ENCODE measurements around the gene EFS. TPM values are rescaled to one million over a fixed set of nuclear protein-coding genes. Genes with fewer than 3 reads are reported as not detected.

Gene EFS
- total RNA-seq, 3 donors from 2014 or later = 0.08 TPM; not detected in 1

- ATAC-seq = no peak
- H3K4me1 Mint-ChIP-seq (ENCODE audit: low read depth) = peaks cover 29% of the 10 kb centered on the region
- DNase-seq = no peak
- H3K27me3 Mint-ChIP-seq (ENCODE audit: low read depth) = no peaks in the 10 kb centered on the region
- H3K9me3 Mint-ChIP-seq = no peaks in the 10 kb centered on the region
- peaks cover 27% of the 10 kb centered on the region for H3K36me3 Mint-ChIP-seq (ENCODE audit: insufficient read depth)
- H3K4me3 Mint-ChIP-seq = no peak overlapping the region
Measured at GRCh38 chr14:23324455-23324846, 40.5 kb downstream of the EFS start.

GRCh38 chr14:23323838-23324454 lies 41.0 kb downstream of the EFS start:
- H3K9me3 Mint-ChIP-seq = no peaks in the 10 kb centered on the region
- H3K4me1 Mint-ChIP-seq (ENCODE audit: low read depth) = peaks cover 29% of the 10 kb centered on the region
- no peaks in the 10 kb centered on the region for H3K27me3 Mint-ChIP-seq (ENCODE audit: low read depth)
- no peak overlapping the region for H3K4me3 Mint-ChIP-seq
- H3K36me3 Mint-ChIP-seq (ENCODE audit: insufficient read depth) = peaks cover 27% of the 10 kb centered on the region
- DNase-seq = no peak
- ATAC-seq = no peak

GRCh38 chr14:23322568-23323517 lies 42.1 kb downstream of the EFS start:
- no peaks in the 10 kb centered on the region for H3K9me3 Mint-ChIP-seq
- no peak for ATAC-seq
- peaks cover 29% of the 10 kb centered on the region for H3K4me1 Mint-ChIP-seq (ENCODE audit: low read depth)
- no peaks in the 10 kb centered on the region for H3K27me3 Mint-ChIP-seq (ENCODE audit: low read depth)
- DNase-seq = no peak
- peaks cover 27% of the 10 kb centered on the region for H3K36me3 Mint-ChIP-seq (ENCODE audit: insufficient read depth)
- H3K4me3 Mint-ChIP-seq = peak overlapping the region; percentile 95

- DNase-seq (peak; percentile 42), ATAC-seq (peak; percentile 18 to 19)
- Mint-ChIP-seq H3K27me3 (ENCODE audit: low read depth) (peaks cover 2% of the 10 kb centered on the region), H3K4me3 (peak overlapping the region; percentile 95), H3K9me3 (no peaks in the 10 kb centered on the region), H3K4me1 (ENCODE audit: low read depth) (peaks cover 29% of the 10 kb centered on the region), H3K36me3 (ENCODE audit: insufficient read depth) (peaks cover 27% of the 10 kb centered on the region)
Measured at GRCh38 chr14:23321572-23322547, 43.1 kb downstream of the EFS start.

- Mint-ChIP-seq H3K9me3 (no peaks in the 10 kb centered on the region), H3K4me3 (peak within 1 kb of the TSS; percentile 95), H3K36me3 (ENCODE audit: insufficient read depth) (peaks cover 24% of the 10 kb centered on the region), H3K27me3 (ENCODE audit: low read depth) (peaks cover 2% of the 10 kb centered on the region), H3K4me1 (ENCODE audit: low read depth) (peaks cover 29% of the 10 kb centered on the region)
- peak; percentile 95 for DNase-seq
- peak; percentile 87 to 90 for ATAC-seq
Measured at GRCh38 chr14:23320584-23321571, 44.1 kb downstream of the EFS start, which contains the start of gene PABPN1. TSS of gene PABPN1 (plus strand) at chr14:23321457. CDS start at chr14:23321470, 13 bp downstream.

GRCh38 chr14:23319746-23320583 lies 45.0 kb downstream of the EFS start:
- H3K36me3 Mint-ChIP-seq (ENCODE audit: insufficient read depth) = peaks cover 20% of the 10 kb centered on the region
- peaks cover 2% of the 10 kb centered on the region for H3K27me3 Mint-ChIP-seq (ENCODE audit: low read depth)
- DNase-seq = no peak
- peak overlapping the region; percentile 85 for H3K4me3 Mint-ChIP-seq
- H3K9me3 Mint-ChIP-seq = no peaks in the 10 kb centered on the region
- no peak for ATAC-seq
- peaks cover 29% of the 10 kb centered on the region for H3K4me1 Mint-ChIP-seq (ENCODE audit: low read depth)

GRCh38 chr14:23316300-23316699 lies 48.7 kb downstream of the EFS start:
- H3K36me3 Mint-ChIP-seq (ENCODE audit: insufficient read depth) = no peaks in the 10 kb centered on the region
- no peaks in the 10 kb centered on the region for H3K9me3 Mint-ChIP-seq
- peaks cover 14% of the 10 kb centered on the region for H3K4me1 Mint-ChIP-seq (ENCODE audit: low read depth)
- ATAC-seq = no peak
- DNase-seq = no peak
- no peak overlapping the region for H3K4me3 Mint-ChIP-seq
- peaks cover 5% of the 10 kb centered on the region for H3K27me3 Mint-ChIP-seq (ENCODE audit: low read depth)

GRCh38 chr14:23310546-23310945 lies 54.4 kb downstream of the EFS start:
- no peak overlapping the region for H3K4me3 Mint-ChIP-seq
- DNase-seq (no peak), ATAC-seq (no peak)
- H3K36me3 Mint-ChIP-seq (ENCODE audit: insufficient read depth) = no peaks in the 10 kb centered on the region
- no peaks in the 10 kb centered on the region for H3K9me3 Mint-ChIP-seq
- H3K27me3 Mint-ChIP-seq (ENCODE audit: low read depth) = peaks cover 34% of the 10 kb centered on the region
- H3K4me1 Mint-ChIP-seq (ENCODE audit: low read depth) = no peaks in the 10 kb centered on the region

GRCh38 chr14:23308721-23309445 lies 56.1 kb downstream of the EFS start:
- Mint-ChIP-seq H3K9me3 (no peaks in the 10 kb centered on the region), H3K4me3 (no peak overlapping the region), H3K27me3 (ENCODE audit: low read depth) (peaks cover 39% of the 10 kb centered on the region), H3K4me1 (ENCODE audit: low read depth) (no peaks in the 10 kb centered on the region), H3K36me3 (ENCODE audit: insufficient read depth) (no peaks in the 10 kb centered on the region)
- DNase-seq = no peak
- no peak for ATAC-seq

GRCh38 chr14:23307687-23308644 lies 57.0 kb downstream of the EFS start:
- Mint-ChIP-seq H3K9me3 (no peaks in the 10 kb centered on the region), H3K4me3 (no peak overlapping the region), H3K27me3 (ENCODE audit: low read depth) (peaks cover 39% of the 10 kb centered on the region), H3K4me1 (ENCODE audit: low read depth) (peaks cover 3% of the 10 kb centered on the region), H3K36me3 (ENCODE audit: insufficient read depth) (no peaks in the 10 kb centered on the region)
- no peak for DNase-seq
- ATAC-seq = peak in 1 of 2 donors; percentile 48

GRCh38 chr14:23307146-23307530 lies 57.8 kb downstream of the EFS start:
- DNase-seq (no peak), ATAC-seq (no peak)
- Mint-ChIP-seq H3K4me1 (ENCODE audit: low read depth) (peaks cover 5% of the 10 kb centered on the region), H3K27me3 (ENCODE audit: low read depth) (peaks cover 35% of the 10 kb centered on the region), H3K36me3 (ENCODE audit: insufficient read depth) (no peaks in the 10 kb centered on the region), H3K4me3 (peak overlapping the region; percentile 38), H3K9me3 (no peaks in the 10 kb centered on the region)

Data from activated T-cell treated with anti-CD3 and anti-CD28 coated beads, Interleukin-2, amount 50 U/mL, for 4 hours (primary cell).